GM23338 (cell line): ENCODE results near the gene HOXB6. TPM values are rescaled to one million over a fixed set of nuclear protein-coding genes. Genes with fewer than 3 reads are reported as not detected.

ENCODE experiments used
- ATAC-seq: fragments of 200-7000 bp; cut with Tn5 transposase; 3 replicates; pipeline ENCODE4 v1.9.1; 2020
- DNase-seq: peaks from one replicate; pipeline ENCODE4 v3.0.0-alpha.2; 2015; ENCODE audit warnings: low spot score
- H2AFZ ChIP-seq: fragments of 200-600 bp; sonication (generic); 2 replicates; pipeline ENCODE4 v1.8.0; 2016; ENCODE audit warnings: antibody characterized with exemption, mild to moderate bottlenecking, moderate library complexity
- H3F3A ChIP-seq: fragments of 200-600 bp; sonication (generic); replicated peaks from 2 replicates; pipeline ENCODE4 v1.8.0; 2017; ENCODE audit warnings: antibody characterized with exemption, mixed run types, low read depth
- H3K27ac ChIP-seq: fragments of 200-600 bp; sonication (generic); 2 replicates; pipeline ENCODE4 v1.6.1; 2016; ENCODE audit warnings: low read depth
- H3K27me3 ChIP-seq: fragments of 200-600 bp; sonication (generic); 2 replicates; pipeline ENCODE4 v1.8.0; 2016; ENCODE audit warnings: mild to moderate bottlenecking, mixed run types, moderate library complexity; ENCODE audit not compliant: insufficient read depth
- H3K36me3 ChIP-seq: fragments of 200-600 bp; sonication (generic); 2 replicates; pipeline ENCODE4 v1.8.0; 2016; ENCODE audit warnings: mild to moderate bottlenecking; ENCODE audit not compliant: insufficient read depth
- H3K4me1 ChIP-seq: fragments of 200-600 bp; sonication (generic); 2 replicates; pipeline ENCODE4 v1.8.0; 2016; ENCODE audit warnings: mild to moderate bottlenecking, moderate library complexity; ENCODE audit not compliant: insufficient read depth
- H3K4me2 ChIP-seq: fragments of 200-600 bp; sonication (generic); 2 replicates; pipeline ENCODE4 v1.7.1; 2017; ENCODE audit warnings: mixed run types
- H3K4me3 ChIP-seq: fragments of 200-600 bp; sonication (generic); 2 replicates; pipeline ENCODE4 v1.6.1; 2016; ENCODE audit warnings: mixed run types
- H3K79me2 ChIP-seq: fragments of 200-600 bp; sonication (generic); replicated peaks from 2 replicates; pipeline ENCODE4 v1.8.0; 2017; ENCODE audit warnings: mild to moderate bottlenecking; ENCODE audit not compliant: insufficient read depth
- H3K9me2 ChIP-seq: fragments of 200-600 bp; sonication (generic); 2 replicates; pipeline ENCODE4 v1.8.0; 2017; ENCODE audit not compliant: insufficient read depth
- H4K20me1 ChIP-seq: fragments of 200-600 bp; sonication (generic); replicated peaks from 2 replicates; pipeline ENCODE4 v1.8.0; 2017; ENCODE audit warnings: mild to moderate bottlenecking; ENCODE audit not compliant: insufficient read depth
- H3K27ac Mint-ChIP-seq: 2 replicates; pipeline ENCODE4 v1.8.0; 2020; ENCODE audit warnings: inconsistent platforms, mild to moderate bottlenecking, moderate library complexity, mixed read lengths
- H3K27me3 Mint-ChIP-seq: 3 replicates; pipeline ENCODE4 v1.8.0; 2022; ENCODE audit warnings: low read depth, mild to moderate bottlenecking, moderate library complexity, mixed read lengths, inconsistent platforms; ENCODE audit not compliant: insufficient read depth, poor library complexity
- H3K36me3 Mint-ChIP-seq: 3 replicates; pipeline ENCODE4 v1.8.0; 2021; ENCODE audit warnings: low read depth, mild to moderate bottlenecking, inconsistent platforms, moderate library complexity, mixed read lengths
- H3K4me1 Mint-ChIP-seq: 3 replicates; pipeline ENCODE4 v1.8.0; 2020; ENCODE audit warnings: mild to moderate bottlenecking, inconsistent platforms, mixed read lengths
- H3K4me3 Mint-ChIP-seq: 3 replicates; pipeline ENCODE4 v1.8.0; 2021; ENCODE audit warnings: moderate library complexity, mild to moderate bottlenecking, inconsistent platforms, mixed read lengths
- H3K9me3 Mint-ChIP-seq: 3 replicates; pipeline ENCODE4 v1.8.0; 2020; ENCODE audit warnings: moderate library complexity, mild to moderate bottlenecking, inconsistent platforms, mixed read lengths
- EZH2 ChIP-seq: fragments of 200-600 bp; sonication (generic); IDR thresholded peaks from one replicate; pipeline ENCODE4 v1.8.0; 2017; ENCODE audit warnings: antibody characterized with exemption, mild to moderate bottlenecking, low read depth; ENCODE audit not compliant: unreplicated experiment
- NANOG ChIP-seq: IDR thresholded peaks from 2 replicates; pipeline ENCODE4 v1.6.1; 2016; ENCODE audit warnings: antibody characterized with exemption, borderline replicate concordance
- REST ChIP-seq: IDR thresholded peaks from one replicate; pipeline ENCODE4 v1.6.1; 2018; ENCODE audit warnings: antibody characterized with exemption; ENCODE audit not compliant: unreplicated experiment
- ZNF462 ChIP-seq: fragments of 250-450 bp; sonication (Bioruptor Pico); IDR thresholded peaks from 2 replicates; pipeline ENCODE4 v1.5.0; 2020; ENCODE audit warnings: mild to moderate bottlenecking, moderate library complexity
- polyA plus RNA-seq: library from polyadenylated mRNA; unstranded; fragments of >200 nt; fragmentation: Nextera tagmentation; extraction: Ambion mirVana; gene quantifications from 2 replicates; pipeline ENCODE4 v1.2.1, GENCODE V29; 2016
- total RNA-seq: library from RNA; depleted of rRNA; stranded (reverse); fragments of >200 nt; shearing (Covaris generic); gene quantifications from 2 replicates; pipeline ENCODE4 v1.2.3, GENCODE V29; 2014

The HOXB6 gene
- total and polyA plus RNA-seq, 2 experiments from 2014 or later = not detected

- Mint-ChIP-seq H3K27ac (no peak overlapping the region), H3K36me3 (no peaks in the 10 kb centered on the region), H3K9me3 (no peaks in the 10 kb centered on the region; the same call in 2 of the 3 replicates), H3K4me3 (no peak overlapping the region; the same call in 1 of the 3 replicates), H3K27me3 (peaks cover 100% of the 10 kb centered on the region), H3K4me1 (peaks cover 64% of the 10 kb centered on the region)
- TF ChIP-seq NANOG = peak; percentile 38; the same call in 1 of the 2 replicates
- no peak for TF ChIP-seq REST
- TF ChIP-seq ZNF462 (CRISPR knock-in tag) = no peak
- peak; percentile 32 for TF ChIP-seq EZH2
- H2AFZ ChIP-seq = no peak overlapping the region
- H3K4me2 ChIP-seq = peak overlapping the region; percentile 61
- no peaks in the 10 kb centered on the region for H3K36me3 ChIP-seq
- DNase-seq (no peak), ATAC-seq (no peak)
- peaks cover 23% of the 10 kb centered on the region for H4K20me1 ChIP-seq
- no peaks in the 10 kb centered on the region for H3K9me2 ChIP-seq
- H3K79me2 ChIP-seq = no peaks in the 10 kb centered on the region
- peaks cover 33% of the 10 kb centered on the region for H3F3A ChIP-seq
- peaks cover 100% of the 10 kb centered on the region for H3K27me3 ChIP-seq
- peak overlapping the region; percentile 15; the same call in 1 of the 2 replicates for H3K4me3 ChIP-seq
- H3K27ac ChIP-seq = no peak overlapping the region
- H3K4me1 ChIP-seq = peaks cover 85% of the 10 kb centered on the region
These were observed 56.1 kb downstream of the HOXB6 start for GRCh38 chr17:48548523-48549280.
